Stimulated activated CD4-positive, alpha-beta T cell treated with anti-CD3 and anti-CD28 coated beads, Interleukin-2, amount 100 ng/mL, for 4 hours (primary cell): ENCODE data around the gene BEST2.
"Not testable (repeated sequence)": the region's sequence is repeated elsewhere in the genome, so short reads cannot be mapped to it uniquely, and the experiment has no call there.

Source experiments
- DNase-seq: peaks from one replicate; pipeline ENCODE4 v3.0.0-alpha.2; 2020; ENCODE audit warnings: low read depth

BEST2 gene

DNA sequence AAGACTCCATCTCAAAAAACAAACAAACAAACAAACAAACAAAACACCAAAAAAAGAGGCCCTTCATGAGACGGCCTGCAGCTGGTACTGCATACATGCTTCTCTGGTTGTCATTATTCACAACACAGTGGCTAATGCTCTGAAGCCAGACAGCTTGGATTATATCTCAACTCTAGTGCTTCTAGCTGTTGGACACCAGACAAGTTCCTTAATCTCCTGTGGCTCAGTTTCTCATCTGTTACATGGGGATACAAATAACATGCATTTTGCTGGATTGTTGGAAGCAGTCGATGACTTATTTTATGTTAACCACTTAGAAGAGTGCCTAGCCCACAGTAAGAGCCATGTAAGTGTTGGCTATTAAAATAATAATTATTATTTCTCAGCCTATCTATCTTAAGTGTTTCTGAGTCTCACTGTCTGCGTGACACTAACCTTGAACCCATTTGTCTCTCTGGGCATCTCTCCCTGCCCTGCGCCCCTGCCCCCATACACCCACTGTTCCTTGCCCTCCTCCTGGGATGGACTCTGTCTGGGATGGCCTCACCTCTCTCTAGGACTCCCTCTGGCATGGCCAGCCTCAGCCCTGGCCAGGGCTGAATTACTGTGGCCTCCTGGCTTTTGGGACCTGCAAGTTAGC lies 36.6 kb downstream of the BEST2 start:
- no peak for DNase-seq

DNA sequence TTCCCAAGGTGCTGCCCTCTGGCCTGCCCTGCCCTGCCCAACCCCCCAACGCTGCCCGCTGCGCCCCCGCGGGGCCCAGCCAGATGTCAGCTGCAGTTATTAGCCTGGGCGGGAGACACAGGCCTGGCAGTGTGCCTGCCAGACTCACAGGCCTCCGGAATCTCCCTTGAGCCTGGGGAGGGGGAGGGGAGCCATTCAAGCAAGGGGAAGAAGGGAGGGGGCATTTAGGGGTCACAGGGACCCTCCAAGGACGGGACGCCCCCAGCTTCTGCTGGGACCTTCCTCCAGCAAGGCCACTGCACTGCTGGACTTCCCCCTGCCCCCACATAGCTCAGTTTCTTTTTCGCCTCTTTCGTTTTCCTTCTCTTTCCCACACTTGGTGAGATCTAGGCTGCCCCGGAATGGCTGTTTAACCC lies 37.1 kb downstream of the BEST2 start:
- no peak for DNase-seq

- no peak for DNase-seq
These were observed 37.7 kb downstream of the BEST2 start for GRCh38 chr19:12789098-12789903.

- DNase-seq, result peak; percentile 75
These were observed 38.5 kb downstream of the BEST2 start for GRCh38 chr19:12789904-12790619.

DNA sequence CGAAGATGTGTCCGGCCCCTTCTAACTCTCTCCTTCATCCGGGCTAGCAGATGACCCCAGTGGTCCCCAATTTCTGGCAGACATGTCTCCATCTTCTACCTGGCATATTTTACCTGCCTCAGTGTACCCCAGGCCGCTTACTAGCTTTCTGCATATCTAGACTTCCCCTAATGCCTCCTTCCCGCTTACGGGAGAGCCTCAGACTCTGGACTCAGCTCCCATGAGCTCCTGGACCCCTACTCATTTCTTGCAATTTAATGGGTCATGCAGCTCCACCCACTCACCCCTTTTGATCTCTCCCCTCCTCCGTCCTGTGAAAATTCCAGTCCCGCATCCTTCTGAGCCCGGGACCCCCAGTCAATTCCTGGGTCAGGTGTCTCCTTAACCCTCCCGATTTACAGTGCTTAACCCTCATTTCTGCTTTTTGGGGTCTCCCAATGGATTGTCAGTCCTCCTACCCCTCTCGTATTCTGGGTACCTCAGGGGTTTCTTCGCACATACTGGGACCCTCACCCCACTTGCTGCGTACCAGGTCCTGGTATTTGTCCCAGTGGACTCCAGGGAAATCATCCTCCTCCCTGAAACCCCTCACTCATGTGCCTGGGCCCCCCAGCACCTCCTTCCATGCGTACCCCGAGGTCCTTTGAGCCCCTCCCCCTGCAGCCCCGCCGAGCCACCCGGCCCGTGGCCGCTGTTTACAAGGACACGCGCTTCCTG lies 39.2 kb downstream of the BEST2 start:
- DNase-seq, result no peak

DNA sequence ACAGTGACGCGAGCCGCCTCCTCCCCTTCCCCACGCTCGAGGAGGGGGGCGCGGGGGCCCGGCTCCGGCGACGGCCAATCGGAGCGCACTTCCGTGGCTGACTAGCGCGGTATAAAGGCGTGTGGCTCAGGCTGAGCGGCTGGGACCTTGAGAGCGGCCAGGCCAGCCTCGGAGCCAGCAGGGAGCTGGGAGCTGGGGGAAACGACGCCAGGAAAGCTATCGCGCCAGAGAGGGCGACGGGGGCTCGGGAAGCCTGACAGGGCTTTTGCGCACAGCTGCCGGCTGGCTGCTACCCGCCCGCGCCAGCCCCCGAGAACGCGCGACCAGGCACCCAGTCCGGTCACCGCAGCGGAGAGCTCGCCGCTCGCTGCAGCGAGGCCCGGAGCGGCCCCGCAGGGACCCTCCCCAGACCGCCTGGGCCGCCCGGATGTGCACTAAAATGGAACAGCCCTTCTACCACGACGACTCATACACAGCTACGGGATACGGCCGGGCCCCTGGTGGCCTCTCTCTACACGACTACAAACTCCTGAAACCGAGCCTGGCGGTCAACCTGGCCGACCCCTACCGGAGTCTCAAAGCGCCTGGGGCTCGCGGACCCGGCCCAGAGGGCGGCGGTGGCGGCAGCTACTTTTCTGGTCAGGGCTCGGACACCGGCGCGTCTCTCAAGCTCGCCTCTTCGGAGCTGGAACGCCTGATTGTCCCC lies 39.9 kb downstream of the BEST2 start, which contains the start of gene JUNB:
Gene JUNB (plus strand): TSS at position 142 of the 706 bp plus-strand sequence. CDS start 286 bp downstream, at position 428.
- DNase-seq, result peak; percentile 97

GRCh38 chr19:12792051-12792852 lies 40.7 kb downstream of the BEST2 start:
- DNase-seq, result peak; percentile 80

- no peak for DNase-seq
These were observed 41.3 kb downstream of the BEST2 start for GRCh38 chr19:12792853-12793289.

DNA sequence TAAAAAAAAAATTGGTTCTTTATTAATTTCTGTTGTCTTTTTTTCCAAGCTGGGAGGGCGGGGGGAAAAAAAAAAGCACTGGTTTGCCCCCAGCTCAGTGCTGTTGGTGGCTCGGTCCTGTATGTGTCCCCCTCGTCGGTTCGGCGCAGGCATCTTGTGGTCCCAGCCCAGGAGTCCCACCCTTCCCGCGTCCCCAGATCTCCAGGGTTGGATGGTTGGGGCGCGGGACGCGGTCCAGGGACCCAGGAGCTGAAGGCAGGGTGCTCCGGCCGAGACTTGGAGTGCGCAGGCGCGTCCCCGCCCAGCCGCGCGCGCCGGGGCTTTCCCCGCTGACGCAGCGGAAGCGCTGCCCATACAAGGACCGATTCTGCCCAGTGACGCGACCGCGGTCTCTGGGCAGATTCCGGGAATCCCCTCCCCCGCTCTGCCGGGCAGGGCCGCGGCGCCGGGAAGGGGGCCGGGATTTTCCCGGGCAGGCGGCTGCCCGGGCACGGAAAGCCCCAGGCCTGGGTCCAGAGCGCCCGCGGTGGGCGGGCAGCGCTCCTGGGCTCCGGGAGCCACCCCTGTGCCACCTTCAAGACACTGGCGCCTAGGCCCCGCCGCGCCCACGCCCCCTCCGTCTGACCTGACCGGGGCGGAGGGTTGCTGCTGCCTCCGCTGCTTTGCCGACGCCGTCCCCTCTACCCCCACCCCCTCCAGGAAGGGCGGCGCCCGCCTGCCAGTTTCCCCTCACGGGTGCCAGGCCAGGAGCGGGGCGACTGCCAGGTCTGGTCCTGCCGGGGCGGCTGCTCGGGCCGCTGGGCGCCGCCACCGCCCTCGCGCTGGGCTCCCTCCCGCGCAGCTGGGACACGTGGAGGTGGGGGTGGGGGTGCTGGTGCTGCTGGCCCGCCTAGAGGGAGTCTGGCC lies 42.0 kb downstream of the BEST2 start:
- peak; percentile 93 for DNase-seq

- DNase-seq, result no peak
These were observed 42.8 kb downstream of the BEST2 start for GRCh38 chr19:12794196-12794941.

DNA sequence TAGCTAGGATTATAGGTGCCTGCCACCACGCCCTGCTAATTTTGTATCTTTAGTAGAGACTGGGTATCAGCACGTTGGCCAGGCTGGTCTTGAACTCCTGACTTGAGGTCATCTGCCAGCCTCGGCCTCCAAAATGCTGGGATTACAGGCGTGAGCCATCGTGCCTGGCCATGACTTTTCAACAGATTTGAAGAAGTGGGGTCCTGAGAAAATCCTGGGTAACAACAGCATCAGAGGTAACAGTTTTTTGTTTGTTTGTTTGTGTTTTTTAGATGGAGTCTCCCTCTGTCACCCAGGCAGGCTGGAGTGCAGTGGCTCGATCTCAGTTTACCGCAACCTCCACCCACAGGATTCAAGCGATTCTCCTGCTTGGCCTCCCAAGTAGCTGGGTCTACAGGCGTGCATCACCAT lies 43.4 kb downstream of the BEST2 start:
- no peak for DNase-seq

- no peak for DNase-seq
These were observed 44.8 kb downstream of the BEST2 start for GRCh38 chr19:12796146-12797071.

DNA sequence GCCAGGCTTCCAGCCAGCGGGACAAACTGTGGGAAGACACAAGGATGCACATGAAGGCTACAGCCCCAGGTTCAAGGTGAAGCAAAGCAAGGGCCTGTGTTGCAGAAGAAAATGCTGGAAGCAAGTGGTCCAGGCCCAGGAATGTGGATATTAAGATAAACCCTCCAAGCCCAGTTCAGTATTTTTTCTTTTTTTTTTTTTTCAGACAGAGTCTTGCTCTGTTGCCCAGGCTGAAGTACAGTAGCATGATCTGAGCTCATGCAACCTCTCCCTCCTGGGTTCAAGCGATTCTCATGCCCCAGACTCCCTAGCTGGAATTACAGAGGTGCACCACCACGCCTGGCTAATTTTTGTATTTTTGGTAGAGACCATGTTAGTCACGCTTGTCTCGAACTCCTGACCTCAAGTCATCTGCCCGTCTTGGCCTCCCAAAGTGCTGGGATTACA lies 45.6 kb downstream of the BEST2 start:
- DNase-seq, result no peak

GRCh38 chr19:12797607-12798006 lies 46.0 kb downstream of the BEST2 start:
- not testable (repeated sequence) for DNase-seq

DNA sequence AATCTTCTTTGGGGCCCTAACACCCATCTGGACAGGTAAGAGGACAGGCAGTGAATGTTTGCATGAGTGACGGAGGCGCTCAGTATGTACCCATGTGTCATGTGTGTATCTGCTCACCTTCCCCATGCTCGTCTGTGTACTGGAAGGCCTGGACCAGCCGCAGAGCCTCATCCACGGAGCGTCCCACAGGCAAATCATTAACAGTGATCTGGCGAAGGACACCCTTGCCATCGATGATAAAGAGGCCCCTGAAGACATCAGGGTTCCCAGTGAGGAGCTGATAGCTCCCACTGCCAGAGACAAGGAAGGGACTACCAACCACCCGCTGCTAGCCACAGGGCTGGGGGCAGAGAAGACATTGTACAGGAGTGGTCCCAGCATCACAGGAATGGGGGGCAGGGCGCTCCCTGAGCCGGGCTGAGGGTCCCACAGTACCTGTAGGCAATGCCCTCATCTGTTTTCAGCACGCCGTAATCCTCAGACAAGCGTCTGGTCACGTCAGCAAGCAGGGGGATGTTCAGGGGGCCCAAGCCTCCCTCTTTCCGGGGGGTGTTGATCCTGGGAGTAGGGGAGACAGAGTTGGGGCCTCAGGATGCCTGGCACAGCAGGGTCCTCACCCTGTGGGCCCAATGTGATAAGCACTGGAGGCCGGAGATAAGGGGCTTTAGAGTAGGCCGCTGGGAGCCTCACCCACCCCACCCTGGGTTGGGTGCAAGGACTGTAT lies 48.3 kb downstream of the BEST2 start:
- no peak for DNase-seq

- DNase-seq, result no peak
These were observed 48.8 kb downstream of the BEST2 start for GRCh38 chr19:12800466-12800770.

GRCh38 chr19:12800923-12801465 lies 49.4 kb downstream of the BEST2 start:
- no peak for DNase-seq
